GM19452 (cell line): ENCODE data around the gene SLC12A4.
"Not testable (repeated sequence)": the region's sequence is repeated elsewhere in the genome, so short reads cannot be mapped to it uniquely, and the experiment has no call there.

Experiments used
- ATAC-seq: cut with Tn5 transposase; IDR thresholded peaks from one replicate; pipeline ENCODE4 v1.9.1; 2021; ENCODE audit not compliant: unreplicated experiment

Gene SLC12A4

DNA sequence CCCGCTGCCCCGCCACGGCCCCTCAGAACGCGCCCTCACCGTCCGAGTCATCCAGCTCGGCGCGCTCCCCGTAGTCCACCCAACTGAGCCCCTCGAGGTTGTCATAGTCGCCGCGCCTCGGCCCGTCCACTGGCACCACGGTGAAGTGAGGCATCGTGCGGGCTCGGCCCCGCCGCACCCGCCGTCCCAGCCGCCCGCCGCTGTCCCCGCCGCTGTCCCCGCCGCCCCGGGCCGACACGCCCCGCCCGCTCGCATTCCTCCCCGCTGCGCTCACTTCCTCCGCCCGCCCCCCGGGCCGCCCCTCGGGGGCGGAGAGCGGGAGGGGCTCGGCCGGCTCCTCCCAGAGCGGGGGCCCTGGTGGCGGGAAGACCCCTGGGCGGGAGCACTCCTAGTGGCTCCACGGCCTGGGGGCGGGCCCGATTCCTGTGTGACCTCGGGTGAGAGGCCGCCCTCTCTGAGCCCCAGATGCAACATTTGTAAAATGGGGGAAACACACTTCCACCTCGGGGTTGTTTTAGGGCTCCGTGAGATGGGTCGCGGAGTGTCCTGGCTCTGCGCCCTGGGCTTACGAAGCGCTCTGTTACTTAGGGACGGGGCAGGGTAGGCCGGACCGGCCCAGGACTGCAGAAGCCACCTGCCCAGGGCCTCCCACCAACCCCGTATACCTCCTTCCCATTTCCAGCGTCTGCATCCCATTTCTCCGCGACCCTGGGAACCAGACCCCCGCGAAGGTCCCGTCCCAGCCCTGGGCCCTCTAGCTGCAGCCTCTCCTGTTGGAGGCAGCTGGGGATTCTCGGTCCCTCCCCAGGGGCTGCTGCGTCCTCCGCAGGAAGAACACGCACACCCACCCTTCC is at the start of gene SLC12A4:
Gene SLC12A4, minus strand, starts transcription at position 238 of the 854 bp plus-strand sequence. Its CDS starts 84 bp downstream, at position 154.
- peak; percentile 65 for ATAC-seq

DNA sequence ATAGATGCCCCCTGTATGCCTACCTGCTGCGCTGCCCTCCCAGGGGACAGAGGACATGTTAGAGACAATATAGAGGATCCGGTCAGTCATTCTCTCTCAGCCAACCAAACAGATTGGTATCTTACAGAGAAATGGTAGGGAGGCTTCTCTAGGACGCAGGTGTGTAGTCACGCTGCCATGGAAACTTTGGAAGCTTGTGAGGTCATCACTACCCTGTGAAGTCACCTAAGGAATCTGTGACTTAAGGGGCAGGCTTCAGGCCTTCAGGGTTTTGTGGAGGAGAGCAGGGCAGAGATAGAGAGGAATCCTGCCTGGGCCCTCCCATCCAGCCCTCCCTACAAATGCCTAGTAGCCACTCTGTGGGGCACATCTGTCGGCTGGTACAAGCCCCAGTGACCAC is 47.2 kb upstream of the SLC12A4 start, which contains the start of gene DPEP2NB:
Gene DPEP2NB, minus strand, starts transcription at position 231 of the 400 bp plus-strand sequence. Its CDS starts 141 bp downstream, at position 90.
- no peak for ATAC-seq

DNA sequence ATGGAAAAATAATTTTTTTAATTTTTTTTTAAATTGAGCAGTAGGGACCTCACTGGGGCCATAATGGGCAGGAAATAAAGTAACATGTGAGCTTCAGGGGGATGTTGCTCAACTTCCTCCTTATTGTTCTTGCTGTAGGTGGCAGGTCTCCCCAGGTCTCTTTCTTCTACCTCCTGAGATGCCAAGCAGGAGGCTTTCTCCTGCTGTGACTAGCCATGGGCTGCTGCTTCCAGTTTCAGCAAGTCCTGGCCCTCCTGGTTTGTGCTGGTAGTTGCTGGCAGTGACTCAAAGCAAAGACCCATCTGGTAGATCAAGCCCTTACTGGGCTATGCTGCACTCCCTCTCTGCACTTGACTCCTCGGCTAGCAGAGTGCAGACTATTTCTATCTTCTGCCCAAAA is 45.0 kb upstream of the SLC12A4 start:
- ATAC-seq: no peak

DNA sequence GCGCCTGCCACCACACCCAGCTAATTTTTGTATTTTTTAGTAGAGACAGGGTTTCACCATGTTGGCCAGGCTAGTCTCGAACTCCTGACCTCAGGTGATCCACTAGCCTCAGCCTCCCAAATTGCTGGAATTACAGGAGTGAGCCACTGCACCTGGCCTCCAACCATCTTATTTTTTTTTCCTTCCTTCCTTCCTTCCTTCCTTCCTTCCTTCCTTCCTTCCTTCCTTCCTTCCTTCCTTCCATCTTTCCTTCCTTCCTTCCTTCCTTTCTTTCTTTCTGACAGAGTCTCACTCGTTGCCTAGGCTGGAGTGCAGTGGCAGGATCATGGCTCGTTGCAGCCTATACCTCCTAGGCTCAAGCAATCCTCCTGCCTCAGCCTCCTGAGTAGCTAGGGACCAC is 41.4 kb upstream of the SLC12A4 start:
- not testable (repeated sequence) for ATAC-seq

DNA sequence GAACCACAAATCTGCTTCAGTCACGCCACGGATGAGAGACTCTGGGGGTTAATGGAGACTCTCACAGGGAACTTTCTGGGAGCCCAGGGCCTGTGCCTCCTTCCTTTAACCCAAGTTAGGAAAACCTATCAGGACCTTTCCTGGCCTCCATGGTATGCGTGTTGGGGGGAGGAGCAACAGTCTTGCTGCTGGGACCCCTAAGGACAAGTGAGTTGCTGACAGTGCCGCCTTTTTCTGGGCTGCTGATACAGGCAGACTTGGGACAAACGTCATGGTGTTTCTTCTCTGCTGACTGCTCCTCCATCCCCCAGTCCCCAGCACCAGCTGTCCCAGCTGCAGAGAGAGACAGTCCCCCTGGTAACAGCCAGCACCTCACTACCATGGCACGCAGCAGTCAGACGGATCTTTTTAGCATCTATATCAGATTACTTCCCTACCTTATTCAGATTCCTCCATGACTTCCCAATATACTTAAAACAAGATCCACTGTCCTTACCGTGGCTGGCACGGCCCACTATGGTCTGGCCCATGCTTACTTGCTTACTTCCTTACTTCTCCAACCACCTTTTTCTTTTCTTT is 40.8 kb upstream of the SLC12A4 start:
- no peak for ATAC-seq

DNA sequence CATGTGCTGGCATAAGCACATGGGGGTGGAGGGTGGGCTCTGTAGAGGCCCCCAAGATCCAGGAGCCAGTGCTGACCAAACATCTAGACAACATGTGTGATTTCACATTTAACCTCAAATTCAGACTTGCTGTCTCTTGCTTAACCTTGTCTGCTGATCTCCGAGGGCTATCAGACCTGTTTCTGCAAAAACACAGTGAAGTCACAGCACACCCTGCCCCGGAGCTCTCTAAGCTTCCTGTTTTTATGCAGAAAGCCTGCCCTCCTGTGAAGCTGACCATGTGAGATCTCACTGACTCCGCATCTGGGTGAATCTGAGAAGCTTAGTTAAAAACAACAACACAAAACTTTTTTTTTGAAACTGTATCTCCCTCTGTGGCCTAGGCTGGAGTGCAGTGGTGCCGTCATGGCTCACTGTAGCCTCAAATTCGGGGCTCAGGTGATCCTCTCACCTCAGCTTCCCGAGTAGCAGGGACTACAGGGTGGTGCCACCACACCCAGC is 37.4 kb upstream of the SLC12A4 start:
- ATAC-seq: no peak

DNA sequence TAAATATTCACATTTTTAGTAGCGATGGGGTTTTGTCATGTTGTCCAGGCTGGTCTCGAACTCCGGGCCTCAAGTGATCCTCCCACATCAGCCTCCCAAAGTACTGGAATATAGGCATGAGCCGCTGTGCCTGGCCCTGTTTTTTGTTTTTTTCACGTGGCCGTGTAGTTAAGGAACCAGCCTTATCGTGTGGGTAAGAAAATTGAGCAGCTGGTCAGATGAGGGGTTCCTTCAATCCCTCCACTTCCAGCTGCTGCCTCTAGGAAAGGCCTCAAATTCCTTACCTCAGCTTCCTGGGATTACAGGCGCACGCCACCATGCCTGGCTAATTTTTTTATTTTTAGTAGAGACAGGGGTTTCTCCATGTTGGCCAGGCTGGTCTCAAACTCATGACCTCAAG is 36.8 kb upstream of the SLC12A4 start:
- ATAC-seq: no peak

DNA sequence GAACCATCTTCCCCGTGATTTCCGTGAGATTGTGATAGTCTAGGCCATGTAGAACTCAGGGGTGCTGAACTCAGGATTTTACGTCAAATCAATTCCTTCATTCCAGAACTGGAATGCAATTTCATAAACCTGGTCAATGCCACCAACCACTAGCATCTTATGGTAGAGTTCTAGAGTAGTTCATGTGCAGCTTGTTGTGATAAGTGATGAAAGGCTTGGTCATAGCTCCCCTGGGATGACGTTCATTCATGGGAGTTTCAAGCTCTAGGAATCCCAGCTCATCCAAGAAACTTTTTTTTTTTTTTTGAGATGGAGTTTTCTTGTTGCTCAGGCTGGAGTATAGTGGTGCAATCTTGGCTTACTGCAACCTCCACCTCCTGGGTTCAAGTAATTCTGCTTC is 34.6 kb upstream of the SLC12A4 start:
- ATAC-seq: no peak

DNA sequence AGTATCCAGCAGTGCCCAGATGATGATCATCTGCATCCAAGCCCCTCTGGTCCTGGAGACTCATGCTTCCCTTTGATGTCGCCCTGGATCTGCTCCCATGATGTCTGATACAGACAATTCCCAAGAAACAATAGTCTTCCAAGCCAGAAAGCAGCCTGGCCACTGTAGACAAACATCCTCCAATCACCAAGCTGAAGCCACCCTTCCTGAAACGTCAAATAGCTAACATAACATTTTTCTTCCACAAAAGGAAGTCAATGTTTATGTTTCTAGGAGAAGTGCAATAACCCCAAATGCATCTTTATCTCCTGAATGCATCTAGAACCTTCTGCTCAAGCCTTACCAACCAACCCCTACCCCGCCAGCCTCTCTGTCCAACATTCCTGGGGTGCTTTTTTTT is 32.0 kb upstream of the SLC12A4 start:
- no peak for ATAC-seq

DNA sequence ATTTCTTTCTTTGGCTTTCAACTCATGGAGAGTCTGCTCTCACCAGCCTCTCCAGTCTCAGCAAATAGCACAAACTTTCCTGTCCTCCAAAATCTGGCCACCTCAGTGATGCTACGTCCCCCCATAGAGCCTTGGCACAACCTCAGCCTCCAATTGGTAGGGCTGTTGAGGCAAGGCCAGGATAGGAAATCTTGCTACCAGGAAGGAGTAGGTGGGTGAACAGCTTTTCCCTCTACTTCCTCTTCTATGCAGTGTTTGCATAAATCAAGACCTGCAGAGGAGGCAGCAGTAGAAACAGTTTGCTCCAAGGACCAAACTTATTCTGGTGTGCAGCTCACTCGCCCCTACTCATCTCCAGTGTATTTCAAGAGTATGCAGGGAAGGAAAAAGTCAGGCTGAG is 31.5 kb upstream of the SLC12A4 start:
- no peak for ATAC-seq

DNA sequence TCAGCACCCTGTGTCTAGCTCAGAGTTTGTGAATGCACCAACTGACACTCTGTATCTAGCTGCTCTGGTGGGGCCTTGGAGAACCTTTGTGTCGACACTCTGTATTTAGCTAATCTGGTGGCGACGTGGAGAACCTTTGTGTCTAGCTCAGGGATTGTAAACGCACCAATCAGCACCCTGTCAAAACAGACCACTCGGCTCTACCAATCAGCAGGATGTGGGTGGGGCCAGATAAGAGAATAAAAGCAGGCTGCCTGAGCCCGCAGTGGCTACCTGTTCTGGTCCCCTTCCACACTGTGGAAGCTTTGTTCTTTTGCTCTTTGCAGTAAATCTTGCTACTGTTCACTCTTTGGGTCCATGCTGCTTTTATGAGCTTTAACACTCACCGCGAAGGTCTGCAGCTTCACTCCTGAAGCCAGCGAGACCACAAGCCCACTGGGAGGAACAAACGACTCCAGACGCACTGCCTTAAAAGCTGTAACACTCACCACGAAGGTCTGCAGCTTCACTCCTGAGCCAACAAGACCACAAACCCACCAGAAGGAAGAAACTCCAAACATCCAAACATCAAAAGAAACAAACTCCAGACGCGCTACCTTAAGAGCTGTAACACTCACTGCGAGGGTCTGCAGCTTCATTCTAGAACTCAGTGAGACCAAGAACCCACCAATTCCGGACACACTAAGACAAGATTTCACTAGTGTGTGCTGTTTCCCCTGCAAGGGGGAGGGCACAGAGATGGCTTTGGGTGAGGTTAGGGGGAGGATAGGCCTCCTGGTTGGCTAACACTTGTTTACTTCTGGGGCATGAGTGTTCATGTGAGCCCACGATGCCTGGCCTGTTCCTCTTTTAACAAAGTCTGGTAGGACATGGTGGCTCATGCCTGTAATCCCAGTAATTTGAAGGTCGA is 30.6 kb upstream of the SLC12A4 start, which contains the start of gene DPEP2:
Gene DPEP2, minus strand, starts transcription at position 706 of the 910 bp plus-strand sequence. CDS start 6,272 bp downstream, outside the sequence.
- not testable (repeated sequence) for ATAC-seq

DNA sequence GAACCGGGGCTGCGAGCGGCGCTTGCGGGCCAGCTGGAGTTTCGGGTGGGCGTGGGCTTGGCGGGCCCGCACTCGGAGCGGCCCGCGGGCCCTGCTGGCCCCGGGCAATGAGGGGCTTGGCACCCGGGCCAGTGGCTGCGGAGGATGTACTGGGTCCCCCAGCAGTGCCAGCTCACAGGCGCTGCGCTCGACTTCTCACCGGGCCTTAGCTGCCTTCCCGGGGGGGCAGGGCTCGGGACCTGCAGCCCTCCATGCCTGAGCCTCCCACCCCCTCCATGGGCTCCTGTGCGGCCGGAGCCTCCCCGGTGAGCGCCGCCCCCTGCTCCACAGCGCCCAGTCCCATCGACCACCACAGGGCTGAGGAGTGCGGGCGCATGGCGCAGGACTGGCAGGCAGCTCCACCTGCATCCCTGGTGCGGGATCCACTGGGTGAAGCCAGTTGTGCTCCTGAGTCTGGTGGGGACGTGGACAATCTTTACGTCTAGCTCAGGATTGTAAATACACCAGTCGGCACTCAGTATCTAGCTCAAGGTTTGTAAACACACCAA is 29.9 kb upstream of the SLC12A4 start:
- ATAC-seq: not testable (repeated sequence)

DNA sequence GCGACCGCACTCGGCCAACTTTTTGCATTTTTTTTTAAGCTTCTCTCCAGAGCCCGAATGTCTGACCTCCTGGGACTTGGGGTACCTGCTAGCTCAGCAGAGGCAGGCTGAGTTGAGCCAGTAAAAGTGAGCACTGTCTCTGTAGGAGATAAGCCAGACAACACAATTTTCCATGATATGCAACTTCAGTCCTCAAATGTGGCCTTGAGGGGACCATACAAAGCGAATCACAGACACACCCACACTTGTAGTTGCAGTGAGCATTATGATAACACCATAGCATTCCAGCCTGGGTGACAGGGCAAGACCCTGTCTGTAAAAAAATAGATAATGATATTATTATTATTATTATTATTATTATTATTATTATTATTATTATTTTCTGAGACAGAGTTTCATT is 28.2 kb upstream of the SLC12A4 start:
- ATAC-seq: no peak

DNA sequence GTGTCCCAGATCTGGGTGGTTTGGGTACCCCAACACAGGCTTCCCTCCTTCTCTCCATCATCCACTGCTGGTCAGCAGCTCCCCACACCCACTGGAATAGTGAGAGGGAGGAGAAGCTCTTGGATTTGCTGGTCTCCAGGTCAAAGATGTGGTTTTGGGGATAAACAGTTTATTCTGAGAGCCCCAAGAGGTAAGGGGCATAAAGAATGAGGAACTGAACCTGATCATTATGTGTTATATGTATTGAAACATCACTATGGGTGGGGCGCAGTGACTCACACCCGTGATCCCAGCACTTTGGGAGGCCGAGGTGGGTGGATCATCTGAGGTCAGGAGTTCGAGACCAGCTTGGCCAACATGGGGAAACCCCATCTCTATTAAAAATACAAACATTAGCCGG is 27.0 kb upstream of the SLC12A4 start:
- ATAC-seq: no peak

DNA sequence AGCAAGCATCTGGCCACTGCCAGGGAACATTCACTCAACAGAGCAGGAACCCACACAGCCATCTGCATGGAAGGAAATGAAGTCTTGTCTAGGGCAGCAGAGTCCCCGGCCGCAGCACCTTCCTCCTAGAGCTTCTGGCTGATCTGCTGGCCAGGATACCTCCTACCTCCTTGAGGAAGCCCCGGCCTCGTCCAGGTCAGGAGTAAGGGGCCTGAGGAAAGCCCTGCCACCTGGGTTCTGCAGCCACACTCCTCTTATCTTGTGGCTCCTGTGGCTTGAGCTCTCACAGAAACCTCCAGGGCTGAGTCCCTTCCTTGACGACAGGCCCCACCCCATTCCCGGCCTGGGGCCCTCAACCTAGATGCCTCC is 25.6 kb upstream of the SLC12A4 start:
- not testable (repeated sequence) for ATAC-seq

DNA sequence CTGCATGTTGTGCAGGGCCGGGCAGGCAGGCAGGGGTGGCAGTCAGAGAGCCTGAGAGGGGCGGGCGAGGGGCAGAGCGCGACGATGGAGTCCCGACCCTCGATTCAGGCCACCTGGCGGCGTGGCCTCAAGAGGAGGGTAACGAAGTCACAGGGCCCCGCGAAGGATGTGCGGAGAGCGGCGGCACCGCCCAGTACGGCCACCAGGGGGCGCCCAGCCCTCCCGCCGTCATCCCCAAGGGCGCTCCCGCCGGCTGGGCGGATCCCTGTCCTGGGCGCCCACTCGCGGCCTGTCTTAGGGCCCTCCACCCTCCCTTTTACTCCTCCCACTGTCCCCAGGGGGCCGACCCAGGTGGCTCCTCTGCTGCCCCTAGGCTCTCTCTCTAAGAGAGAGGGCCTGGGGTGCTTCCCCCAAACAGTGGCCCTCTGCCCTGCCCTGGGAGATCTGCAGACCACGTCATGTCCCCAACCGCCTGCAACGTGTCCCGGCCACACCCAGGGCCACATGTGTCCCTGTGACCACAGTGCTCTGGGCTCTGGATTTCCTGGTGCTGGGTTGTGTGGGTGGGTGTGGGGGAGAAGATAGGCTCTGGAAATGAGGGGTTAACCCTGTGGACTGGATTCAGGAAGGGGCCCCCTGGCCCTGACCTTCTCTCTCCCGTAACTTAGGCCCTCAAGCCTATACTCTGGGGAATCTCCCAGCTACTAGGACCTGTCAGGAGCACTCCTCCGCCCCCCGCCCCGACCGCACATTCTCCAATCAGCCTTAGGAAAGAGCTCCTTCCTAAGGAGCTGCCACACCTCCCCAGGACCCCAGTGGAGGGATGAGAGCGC is 25.0 kb upstream of the SLC12A4 start:
- peak; percentile 69 for ATAC-seq

DNA sequence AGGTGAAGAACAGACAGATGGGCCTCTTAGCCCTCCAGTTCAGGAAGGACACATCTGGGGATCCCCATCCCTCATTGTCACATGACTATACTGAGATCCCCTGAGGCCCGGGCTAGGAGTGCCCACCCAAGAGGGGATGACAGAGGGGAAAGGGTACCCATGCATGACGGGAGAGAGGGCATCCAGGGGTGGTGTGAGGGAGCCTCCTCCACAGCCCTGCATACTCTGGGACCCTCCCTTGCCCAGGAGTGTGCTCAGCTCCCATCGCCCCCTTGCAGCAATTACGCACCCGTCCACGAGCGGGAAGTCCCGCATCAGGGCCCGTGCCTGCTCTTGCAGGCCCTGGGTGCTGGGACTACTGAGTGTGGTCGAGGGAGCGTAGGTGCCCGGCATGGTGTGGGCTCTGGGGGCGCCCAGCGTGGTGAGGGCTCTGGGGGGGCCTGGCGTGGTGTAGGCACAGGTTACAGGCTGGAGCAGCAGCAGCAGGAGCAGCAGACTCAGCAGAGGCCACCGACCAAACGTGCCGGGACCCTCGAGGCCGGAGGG is 24.3 kb upstream of the SLC12A4 start:
- no peak for ATAC-seq

DNA sequence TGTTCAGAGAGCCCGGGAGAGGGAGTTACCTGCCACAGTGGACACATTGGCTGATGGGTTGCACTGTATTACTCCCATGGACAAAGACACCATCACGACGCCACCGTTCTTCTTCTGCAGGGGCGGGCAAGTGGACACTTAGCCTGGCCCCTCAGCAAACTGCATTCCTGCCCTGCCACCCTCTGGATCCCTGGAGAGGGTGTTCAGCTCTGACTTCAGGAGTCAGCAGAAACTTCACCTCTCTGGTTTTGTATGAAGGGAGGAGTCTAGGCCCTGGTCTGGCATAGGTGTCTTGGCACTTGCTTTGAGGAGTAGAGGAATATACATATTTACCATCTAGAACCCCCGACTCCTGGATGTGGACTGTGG is 21.6 kb upstream of the SLC12A4 start:
- no peak for ATAC-seq

DNA sequence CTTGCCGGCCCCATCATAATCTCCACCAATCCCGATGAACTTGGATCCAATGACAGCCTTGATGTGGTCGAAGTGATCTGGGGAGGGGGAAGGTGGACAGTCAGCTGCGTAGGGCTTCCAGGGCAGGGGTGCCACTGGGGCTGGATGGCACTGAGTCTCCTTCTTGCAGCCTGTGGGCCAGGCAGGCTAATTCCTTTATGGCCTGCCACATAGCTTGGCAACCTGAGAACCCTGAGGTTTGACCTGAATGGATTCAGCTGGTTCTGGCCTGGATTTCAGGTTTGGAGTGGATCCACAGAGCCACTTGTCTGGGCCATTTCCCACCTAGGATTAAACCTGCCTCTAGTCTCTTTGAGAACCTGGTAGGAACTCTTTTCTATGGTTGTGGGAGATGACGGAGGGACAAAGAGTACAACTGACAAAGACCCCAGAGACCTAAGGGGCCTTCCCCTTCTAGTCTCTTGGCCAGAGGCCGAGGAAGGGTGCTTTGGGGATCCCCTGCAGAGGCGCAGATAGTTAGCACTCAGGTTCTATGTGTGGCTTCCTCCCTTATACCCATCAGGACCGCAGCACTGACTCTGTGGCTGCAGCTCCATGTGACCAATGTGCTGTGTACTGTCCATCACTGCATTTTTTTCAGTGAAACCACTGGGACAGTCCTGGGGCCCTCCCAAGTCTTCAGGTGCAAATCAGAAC is 21.0 kb upstream of the SLC12A4 start:
- ATAC-seq: no peak
